Aorta (tissue), 5 donors: ENCODE measurements around the gene C1orf105. TPM values are rescaled to one million over a fixed set of nuclear protein-coding genes. Genes with fewer than 3 reads are reported as not detected.

Experiments
- ATAC-seq: fragments of 200-7000 bp; cut with Tn5 transposase; one replicate; pipeline ENCODE4 v1.9.1; 2022; ENCODE audit warnings: moderate library complexity; ENCODE audit not compliant: low FRiP score
- DNase-seq, 2 donors: peaks; one replicate each; pipeline ENCODE4 v3.0.0-alpha.2; 2020
- H3K27ac ChIP-seq, 2 donors: one replicate each; pipeline ENCODE4 v1.5.1; 2013; ENCODE audit warnings: low read length in 2 of 2, mild to moderate bottlenecking in 2 of 2, moderate library complexity in 2 of 2, control low read depth in 1 of 2, inconsistent platforms in 1 of 2, low read depth in 1 of 2
- H3K27me3 ChIP-seq, 2 donors: one replicate each; pipeline ENCODE4 v1.6.1; 2013; ENCODE audit warnings: control low read depth in 1 of 2, low read length in 1 of 2, mild to moderate bottlenecking in 1 of 2, moderate library complexity in 1 of 2; ENCODE audit not compliant: insufficient read depth in 2 of 2, control insufficient read depth in 1 of 2
- H3K36me3 ChIP-seq, 2 donors: one replicate each; pipeline ENCODE4 v1.6.1; 2013; ENCODE audit warnings: control low read depth in 1 of 2, low read length in 1 of 2, mild to moderate bottlenecking in 1 of 2; ENCODE audit not compliant: insufficient read depth in 2 of 2, control insufficient read depth in 1 of 2
- H3K4me1 ChIP-seq, 2 donors: one replicate each; pipeline ENCODE4 v1.6.1; 2013; ENCODE audit warnings: low read length in 2 of 2, control low read depth in 1 of 2, mild to moderate bottlenecking in 1 of 2, moderate library complexity in 1 of 2; ENCODE audit not compliant: insufficient read depth in 2 of 2, control insufficient read depth in 1 of 2
- H3K4me3 ChIP-seq, 2 donors: one replicate each; pipeline ENCODE4 v1.5.1; 2013; ENCODE audit warnings: low read length in 2 of 2, control low read depth in 1 of 2, mild to moderate bottlenecking in 1 of 2
- H3K9me3 ChIP-seq: one replicate; pipeline ENCODE4 v1.6.1; 2013; ENCODE audit warnings: mild to moderate bottlenecking, low read length; ENCODE audit not compliant: control insufficient read depth
- WGBS, 2 donors: extraction: QIAGEN DNeasy Blood & Tissue Kit; methylation state at CpG; one replicate each; pipeline ENCODE4 v1.1.7; 2013; 5-methylcytosine and 5-hydroxymethylcytosine counted together
- intact Hi-C, 2 donors: fragments of 100-400 bp; cut with DNase I; formaldehyde crosslinking; loops; one replicate each; pipeline versions ENCODE4 v1.14.2 to v1.15.0; 2022
- polyA plus RNA-seq, 2 donors: library from polyadenylated mRNA; stranded (reverse); fragments of 200-250 nt; gene quantifications; one replicate each; pipeline ENCODE4 v1.2.3, GENCODE V29; 2013
- total RNA-seq, 2 donors: library from RNA; stranded (reverse); fragmentation: NEBNext Ultra II Directional; extraction: Animal tissue kit (Norgen Biotek cat#: 25700); gene quantifications; one replicate each; pipeline ENCODE4 v1.2.1, GENCODE V29; 2021
- donor health status: healthy with polysubstance abuse.
- donor health status: Bipolar disorder and iron deficiency.
- donor health status: DM: no; HTN: no; CAD: no.
- donor health status: DM: no; HTN: no; CAD: no.
- donor health status: DM: yes; HTN: yes; CAD: no.

Gene C1orf105
- total and polyA plus RNA-seq, 4 donors: not detected

GRCh38 chr1:172451002-172451443, 30.5 kb downstream of the C1orf105 start:
- no peaks in the 10 kb centered on the region for H3K9me3 ChIP-seq
- H3K4me3 ChIP-seq: no peak overlapping the region
- no peaks in the 10 kb centered on the region for H3K27me3 ChIP-seq
- intact Hi-C loops: no loop called here
- H3K36me3 ChIP-seq: no peaks in the 10 kb centered on the region
- H3K27ac ChIP-seq: no peak overlapping the region
- ATAC-seq: no peak
- DNase-seq: no peak
- H3K4me1 ChIP-seq: no peaks in the 10 kb centered on the region
- WGBS, 2 donors: 82% methylated on average over 2 of the region's 2 CpGs

GRCh38 chr1:172452536-172453152, 32.2 kb downstream of the C1orf105 start:
- Histone ChIP-seq H3K36me3 (no peaks in the 10 kb centered on the region), H3K9me3 (no peaks in the 10 kb centered on the region), H3K4me1 (no peaks in the 10 kb centered on the region), H3K27me3 (no peaks in the 10 kb centered on the region), H3K27ac (no peak overlapping the region), H3K4me3 (no peak overlapping the region)
- WGBS, 2 donors: 70 to 75% methylated on average over 7 of the region's 7 CpGs
- no peak for ATAC-seq
- intact Hi-C loops: no loop called here
- DNase-seq: no peak

DNA sequence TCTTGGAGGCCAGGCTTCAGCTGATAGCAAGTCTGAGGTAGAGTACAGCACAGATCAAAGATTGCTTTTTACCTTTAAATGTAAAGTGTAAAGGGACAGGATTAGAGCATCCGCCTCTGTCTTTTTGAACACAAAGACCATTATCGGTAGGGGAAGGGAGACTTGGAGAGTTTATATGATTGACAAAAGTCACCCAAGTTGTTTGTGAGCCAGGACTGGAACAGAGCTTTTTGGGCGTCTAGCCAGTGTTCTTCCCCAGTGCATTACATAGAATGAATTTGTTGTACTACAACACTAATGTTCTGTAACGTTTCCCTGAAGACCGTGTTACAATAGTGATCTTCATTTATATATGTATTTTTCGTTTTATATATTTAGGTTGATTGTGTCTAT, 32.7 kb downstream of the C1orf105 start:
- Histone ChIP-seq H3K27me3 (no peaks in the 10 kb centered on the region), H3K27ac (no peak overlapping the region), H3K36me3 (no peaks in the 10 kb centered on the region), H3K9me3 (no peaks in the 10 kb centered on the region), H3K4me1 (no peaks in the 10 kb centered on the region), H3K4me3 (no peak overlapping the region)
- no peak for ATAC-seq
- no peak for DNase-seq
- intact Hi-C loops: no loop called here
- WGBS, 2 donors: 69% methylated on average over 6 of the region's 6 CpGs

DNA sequence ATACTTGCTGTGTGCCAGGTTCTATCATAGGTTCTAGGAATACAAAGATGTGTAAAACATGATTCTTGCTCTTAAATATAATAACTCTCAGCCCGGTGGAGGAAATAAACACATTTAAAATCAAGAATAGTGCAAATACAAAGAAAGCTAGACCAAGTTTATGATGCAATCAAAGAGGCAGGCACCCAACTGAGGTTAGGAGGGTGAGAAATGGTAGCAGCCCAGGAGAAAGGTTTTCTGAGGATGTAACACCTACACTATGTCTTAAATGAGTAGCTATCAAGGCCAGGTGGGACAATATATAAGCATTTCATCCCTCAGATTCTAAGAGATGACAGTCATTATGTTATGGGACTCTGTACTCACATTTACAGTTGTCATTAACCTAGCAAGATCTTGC, 33.1 kb downstream of the C1orf105 start:
- H3K9me3 ChIP-seq: no peaks in the 10 kb centered on the region
- H3K36me3 ChIP-seq: no peaks in the 10 kb centered on the region
- no peaks in the 10 kb centered on the region for H3K27me3 ChIP-seq
- no peak overlapping the region for H3K4me3 ChIP-seq
- ATAC-seq (no peak), DNase-seq (no peak)
- H3K4me1 ChIP-seq: no peaks in the 10 kb centered on the region
- intact Hi-C loops: no loop called here
- 77 to 81% methylated on average over 1 of the region's 1 CpG for WGBS, 2 donors
- H3K27ac ChIP-seq: no peak overlapping the region

DNA sequence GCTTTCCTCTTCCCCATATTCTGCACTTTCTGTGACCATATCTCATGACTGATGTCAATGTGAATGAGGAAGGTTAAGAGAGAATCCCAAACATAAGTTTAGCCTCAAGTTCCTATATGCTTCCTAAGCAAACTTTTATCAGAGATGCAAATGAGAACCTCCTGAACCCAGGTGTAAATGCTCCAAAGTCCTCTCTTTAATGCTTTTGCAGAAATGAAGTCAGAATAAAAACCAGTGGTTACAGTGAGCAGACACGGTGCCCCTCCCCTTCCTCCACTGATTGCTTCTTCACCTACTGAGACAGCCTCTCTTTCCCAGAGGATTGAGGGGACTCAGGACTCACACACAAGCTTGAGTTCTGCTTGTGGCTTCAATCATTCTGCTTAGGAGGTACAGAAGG, 35.0 kb downstream of the C1orf105 start:
- 73 to 84% methylated on average over 1 of the region's 1 CpG for WGBS, 2 donors
- Histone ChIP-seq H3K27me3 (no peaks in the 10 kb centered on the region), H3K9me3 (no peaks in the 10 kb centered on the region), H3K4me3 (no peak overlapping the region), H3K27ac (no peak overlapping the region), H3K4me1 (no peaks in the 10 kb centered on the region), H3K36me3 (no peaks in the 10 kb centered on the region)
- DNase-seq (no peak), ATAC-seq (no peak)
- intact Hi-C loops: no loop called here

DNA sequence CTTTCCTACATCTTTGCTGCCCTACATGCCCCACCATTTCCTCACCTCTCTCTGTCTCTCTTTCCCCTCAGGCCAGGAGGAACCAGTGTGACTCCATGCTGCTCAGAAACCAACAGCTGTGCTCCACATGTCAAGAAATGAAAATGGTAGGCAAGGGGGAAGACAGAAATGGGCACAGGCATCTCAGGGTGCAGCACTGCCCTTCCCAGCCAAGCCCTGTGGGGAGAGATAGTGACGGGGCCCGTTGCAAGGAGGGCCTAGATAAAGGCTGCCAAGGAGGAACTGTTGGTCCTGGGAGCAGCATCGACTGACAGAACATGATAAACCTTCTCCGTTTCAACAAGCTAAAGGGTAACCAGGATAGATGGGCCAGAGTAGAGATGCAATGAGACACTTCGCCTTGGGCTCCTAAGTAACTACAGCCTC, 35.9 kb downstream of the C1orf105 start:
- H3K4me1 ChIP-seq: no peaks in the 10 kb centered on the region
- no peak overlapping the region for H3K27ac ChIP-seq
- ATAC-seq (no peak), DNase-seq (no peak)
- H3K9me3 ChIP-seq: no peaks in the 10 kb centered on the region
- intact Hi-C loops: no loop called here
- no peaks in the 10 kb centered on the region for H3K27me3 ChIP-seq
- H3K4me3 ChIP-seq: no peak overlapping the region
- 90 to 93% methylated on average over 5 of the region's 5 CpGs for WGBS, 2 donors
- no peaks in the 10 kb centered on the region for H3K36me3 ChIP-seq

DNA sequence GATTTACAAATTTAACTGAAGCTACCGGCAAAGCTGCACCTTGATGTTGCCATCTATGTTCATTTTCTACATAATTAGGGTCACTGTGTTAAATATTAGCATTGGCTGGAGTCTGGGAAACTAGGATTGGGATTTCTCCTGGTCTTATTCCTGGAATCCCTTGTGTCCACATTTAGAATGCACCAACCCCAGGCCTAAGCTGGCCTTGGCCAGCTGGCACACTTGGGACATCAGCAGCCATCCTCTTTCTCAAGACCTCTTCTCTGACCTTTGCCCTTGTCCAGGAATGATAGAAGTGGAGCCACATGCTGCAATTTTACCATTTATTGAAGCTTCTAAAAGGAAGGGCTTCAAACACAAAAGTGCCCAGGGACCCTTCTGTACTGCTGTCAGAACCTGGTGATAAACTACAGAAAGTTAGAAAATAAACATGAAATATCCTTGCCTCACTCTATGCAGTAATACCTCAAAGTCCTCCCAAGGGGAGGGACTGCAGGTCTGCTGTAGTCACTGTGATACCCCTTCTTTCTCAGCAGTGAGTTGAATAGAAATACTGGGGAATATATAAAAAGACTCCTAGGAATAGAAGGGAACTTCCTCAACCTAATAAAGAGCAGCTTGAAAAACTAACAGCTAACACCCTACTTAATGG, 37.1 kb downstream of the C1orf105 start:
- DNase-seq (no peak), ATAC-seq (no peak)
- intact Hi-C loops: no loop called here
- Histone ChIP-seq H3K4me3 (no peak overlapping the region), H3K4me1 (no peaks in the 10 kb centered on the region), H3K9me3 (no peaks in the 10 kb centered on the region), H3K27me3 (no peaks in the 10 kb centered on the region), H3K27ac (no peak overlapping the region), H3K36me3 (no peaks in the 10 kb centered on the region)
- 84 to 92% methylated on average over 1 of the region's 1 CpG for WGBS, 2 donors

DNA sequence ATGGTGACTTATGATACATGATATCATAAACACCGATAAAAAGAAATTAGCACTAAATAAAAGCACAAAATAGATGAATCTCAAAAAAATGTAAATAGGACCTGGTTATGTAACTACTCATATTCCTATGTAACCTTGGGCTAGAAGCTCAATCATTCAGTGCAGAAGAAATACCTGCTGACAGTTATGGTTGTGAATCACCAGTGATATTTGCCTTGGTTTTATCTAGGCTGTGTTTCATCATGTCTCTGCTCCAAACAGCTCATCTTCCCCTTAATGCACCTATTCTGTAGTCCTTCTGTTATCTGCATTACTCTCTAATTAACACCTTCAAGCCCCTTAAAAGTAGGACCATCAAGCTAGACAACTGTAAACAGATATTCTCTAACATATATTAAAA, 39.7 kb downstream of the C1orf105 start:
- ATAC-seq (no peak), DNase-seq (no peak)
- 95 to 98% methylated on average over 1 of the region's 1 CpG for WGBS, 2 donors
- H3K27ac ChIP-seq: no peak overlapping the region
- H3K4me3 ChIP-seq: no peak overlapping the region
- no peaks in the 10 kb centered on the region for H3K36me3 ChIP-seq
- no peaks in the 10 kb centered on the region for H3K4me1 ChIP-seq
- no peaks in the 10 kb centered on the region for H3K27me3 ChIP-seq
- H3K9me3 ChIP-seq: no peaks in the 10 kb centered on the region
- intact Hi-C loops: no loop called here

GRCh38 chr1:172460887-172461315, 40.4 kb downstream of the C1orf105 start:
- Histone ChIP-seq H3K4me3 (no peak overlapping the region), H3K9me3 (no peaks in the 10 kb centered on the region), H3K27ac (no peak overlapping the region), H3K27me3 (no peaks in the 10 kb centered on the region), H3K4me1 (no peaks in the 10 kb centered on the region), H3K36me3 (no peaks in the 10 kb centered on the region)
- ATAC-seq (no peak), DNase-seq (no peak)
- WGBS, 2 donors: 74 to 75% methylated on average over 1 of the region's 1 CpG
- intact Hi-C loops: no loop called here
